Nephron (organoid): ENCODE measurements around the gene MRPL49.
A peak's percentile ranks its signal among the peaks of the same experiment; 100 is the strongest.

Experiments used
- H3K27ac Mint-ChIP-seq, 3 experiments: 2 replicates each; pipeline ENCODE4 v1.8.0; 2020; ENCODE audit warnings: mixed read lengths in 3 of 3, mild to moderate bottlenecking in 2 of 3, moderate library complexity in 1 of 3
- H3K27me3 Mint-ChIP-seq: 2 replicates; pipeline ENCODE4 v1.8.0; 2021; ENCODE audit warnings: low read depth, mild to moderate bottlenecking, moderate library complexity, mixed read lengths
- H3K36me3 Mint-ChIP-seq: 2 replicates; pipeline ENCODE4 v1.8.0; 2020; ENCODE audit warnings: low read depth, mixed read lengths
- H3K4me1 Mint-ChIP-seq: 2 replicates; pipeline ENCODE4 v1.8.0; 2020; ENCODE audit warnings: mixed read lengths
- H3K4me3 Mint-ChIP-seq, 3 experiments: 2 replicates each; pipeline ENCODE4 v1.8.0; 2020; ENCODE audit warnings: mild to moderate bottlenecking in 3 of 3, mixed read lengths in 3 of 3, moderate library complexity in 2 of 3
- H3K9me3 Mint-ChIP-seq: 2 replicates; pipeline ENCODE4 v1.8.0; 2020; ENCODE audit warnings: mixed read lengths
- TF ChIP-seq, protein P1 (sequence below), 3 experiments: fragments of 200-600 bp; sonication (generic); IDR thresholded peaks; one replicate each; pipeline ENCODE4 v1.5.0; 2021; ENCODE audit warnings: antibody characterized with exemption in 3 of 3; ENCODE audit not compliant: unreplicated experiment in 3 of 3

MRPL49 gene

DNA sequence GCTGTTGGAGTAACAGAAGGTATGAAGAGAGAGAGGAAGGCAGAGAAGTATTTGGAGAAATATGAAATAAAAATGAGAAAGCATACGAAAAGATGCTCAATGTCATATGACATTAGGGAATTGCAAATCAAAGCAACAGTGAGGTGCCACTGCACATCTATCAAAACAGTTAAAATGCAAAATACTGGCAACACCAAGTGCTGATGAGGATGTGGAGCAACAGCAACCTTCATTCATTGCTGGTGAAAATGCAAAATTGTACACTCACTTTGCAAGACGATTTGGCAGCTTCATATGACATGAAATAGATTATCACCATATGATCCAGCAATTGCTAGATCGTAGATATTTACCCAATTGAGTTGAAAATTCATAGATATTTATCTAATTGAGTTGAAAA is 38.5 kb downstream of the MRPL49 start:
- H3K27ac Mint-ChIP-seq: no peak overlapping the region
- no peaks in the 10 kb centered on the region for H3K9me3 Mint-ChIP-seq
- no peak overlapping the region for H3K4me3 Mint-ChIP-seq
- no peaks in the 10 kb centered on the region for H3K4me1 Mint-ChIP-seq
- peaks cover 2% of the 10 kb centered on the region for H3K27me3 Mint-ChIP-seq
- H3K36me3 Mint-ChIP-seq: no peaks in the 10 kb centered on the region
- TF ChIP-seq, protein P1, sequence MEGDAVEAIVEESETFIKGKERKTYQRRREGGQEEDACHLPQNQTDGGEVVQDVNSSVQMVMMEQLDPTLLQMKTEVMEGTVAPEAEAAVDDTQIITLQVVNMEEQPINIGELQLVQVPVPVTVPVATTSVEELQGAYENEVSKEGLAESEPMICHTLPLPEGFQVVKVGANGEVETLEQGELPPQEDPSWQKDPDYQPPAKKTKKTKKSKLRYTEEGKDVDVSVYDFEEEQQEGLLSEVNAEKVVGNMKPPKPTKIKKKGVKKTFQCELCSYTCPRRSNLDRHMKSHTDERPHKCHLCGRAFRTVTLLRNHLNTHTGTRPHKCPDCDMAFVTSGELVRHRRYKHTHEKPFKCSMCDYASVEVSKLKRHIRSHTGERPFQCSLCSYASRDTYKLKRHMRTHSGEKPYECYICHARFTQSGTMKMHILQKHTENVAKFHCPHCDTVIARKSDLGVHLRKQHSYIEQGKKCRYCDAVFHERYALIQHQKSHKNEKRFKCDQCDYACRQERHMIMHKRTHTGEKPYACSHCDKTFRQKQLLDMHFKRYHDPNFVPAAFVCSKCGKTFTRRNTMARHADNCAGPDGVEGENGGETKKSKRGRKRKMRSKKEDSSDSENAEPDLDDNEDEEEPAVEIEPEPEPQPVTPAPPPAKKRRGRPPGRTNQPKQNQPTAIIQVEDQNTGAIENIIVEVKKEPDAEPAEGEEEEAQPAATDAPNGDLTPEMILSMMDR (IDR thresholded peaks at IDR 0.05; ENCODE audit: unreplicated experiment in 3 of 3): no peak

DNA sequence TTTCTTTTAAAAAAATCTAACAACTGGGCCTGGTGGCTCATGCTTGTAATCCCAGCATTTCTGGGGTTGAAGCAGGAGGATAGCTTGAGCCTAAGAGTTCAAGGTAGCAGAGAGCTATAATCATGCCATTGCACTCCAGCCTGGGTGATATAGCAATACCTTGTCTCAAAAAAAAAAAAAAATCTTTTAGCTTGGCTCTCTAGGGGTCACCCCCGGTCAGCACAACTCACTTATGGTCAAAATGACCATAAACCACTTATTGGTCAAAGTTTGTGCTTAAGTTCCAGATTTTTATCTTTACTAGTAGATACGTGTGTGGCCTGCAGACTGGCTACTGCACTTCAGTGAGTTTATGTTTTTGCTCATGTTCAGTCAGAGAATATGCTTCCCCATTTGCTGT is 41.6 kb downstream of the MRPL49 start:
- Mint-ChIP-seq H3K27ac (no peak overlapping the region), H3K4me3 (no peak overlapping the region), H3K9me3 (no peaks in the 10 kb centered on the region), H3K36me3 (no peaks in the 10 kb centered on the region), H3K27me3 (peaks cover 3% of the 10 kb centered on the region), H3K4me1 (no peaks in the 10 kb centered on the region)
- TF ChIP-seq, protein P1 (IDR thresholded peaks at IDR 0.05; ENCODE audit: unreplicated experiment in 3 of 3): no peak

DNA sequence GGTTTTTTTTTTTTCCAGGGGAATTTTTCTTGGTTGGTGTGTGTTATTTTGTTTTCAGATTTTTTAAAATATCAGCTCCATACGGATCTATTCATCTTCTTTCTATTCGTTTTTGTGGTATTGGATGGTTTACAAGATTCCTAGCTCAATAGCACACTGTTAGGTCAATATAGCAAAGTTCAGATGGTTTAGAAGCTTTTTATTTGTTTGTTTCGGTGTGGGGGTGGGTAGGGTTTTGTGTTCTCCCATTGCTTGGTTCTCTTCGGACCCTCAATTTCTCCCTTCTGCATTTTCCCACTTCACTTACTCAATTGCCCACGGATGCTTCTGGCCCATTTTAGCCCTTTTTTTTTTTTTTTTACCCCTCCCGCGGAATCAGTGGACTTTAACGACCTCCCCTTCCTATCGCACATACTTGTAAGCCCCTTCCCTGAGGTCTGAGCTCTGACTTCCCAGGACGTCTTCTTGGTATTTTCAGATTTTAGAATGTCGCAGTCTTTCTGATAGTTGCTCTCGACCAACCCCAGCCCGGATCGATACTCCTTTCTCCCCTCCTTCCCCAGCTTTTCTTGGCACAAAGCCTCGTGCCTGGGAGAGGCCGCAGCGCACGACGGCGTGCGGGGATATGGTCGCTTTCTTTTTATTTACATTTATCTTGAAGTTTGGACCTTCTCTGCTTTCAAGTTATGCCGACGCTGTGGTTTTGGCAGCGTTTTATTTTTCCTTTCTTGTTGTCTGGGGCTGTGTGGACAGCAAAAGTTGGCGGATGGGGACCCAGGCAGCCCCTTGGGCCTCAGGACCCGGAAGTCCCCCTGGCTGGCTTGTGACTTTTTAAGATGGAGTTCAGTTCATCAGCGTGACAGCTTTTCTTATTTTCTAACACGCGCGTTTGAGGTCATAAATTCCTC is 43.5 kb downstream of the MRPL49 start:
- no peaks in the 10 kb centered on the region for H3K9me3 Mint-ChIP-seq
- no peaks in the 10 kb centered on the region for H3K36me3 Mint-ChIP-seq
- peaks cover 6% of the 10 kb centered on the region for H3K27me3 Mint-ChIP-seq
- peak overlapping the region in 2 of 3 experiments; percentile 1 to 17 for H3K4me3 Mint-ChIP-seq
- peak overlapping the region in 2 of 3 experiments; percentile 0 to 28 for H3K27ac Mint-ChIP-seq
- TF ChIP-seq, protein P1 (IDR thresholded peaks at IDR 0.05; ENCODE audit: unreplicated experiment in 3 of 3): no peak
- peaks cover 7% of the 10 kb centered on the region for H3K4me1 Mint-ChIP-seq

DNA sequence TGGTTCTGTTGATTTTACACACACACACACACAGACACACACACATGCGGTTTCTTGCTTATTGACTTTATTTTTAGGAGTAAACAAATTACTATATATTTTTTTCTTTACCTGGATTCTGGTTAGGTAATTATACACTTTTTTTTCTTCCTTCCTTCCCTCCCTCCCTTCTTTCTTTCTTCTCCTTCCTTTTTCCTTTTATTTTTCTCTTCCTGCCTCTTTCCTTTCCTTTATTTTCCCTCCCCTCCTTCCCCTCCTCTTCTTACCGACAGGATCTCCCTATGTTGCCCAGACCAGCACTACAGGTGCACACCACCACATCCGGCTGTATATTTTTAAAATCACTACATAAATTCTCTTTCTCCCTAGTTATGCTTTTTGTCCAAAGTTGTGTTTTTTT is 44.8 kb downstream of the MRPL49 start:
- no peak overlapping the region for H3K4me3 Mint-ChIP-seq
- H3K36me3 Mint-ChIP-seq: no peaks in the 10 kb centered on the region
- TF ChIP-seq, protein P1 (IDR thresholded peaks at IDR 0.05; ENCODE audit: unreplicated experiment in 3 of 3): no peak
- no peaks in the 10 kb centered on the region for H3K9me3 Mint-ChIP-seq
- no peak overlapping the region for H3K27ac Mint-ChIP-seq
- H3K4me1 Mint-ChIP-seq: peaks cover 7% of the 10 kb centered on the region
- H3K27me3 Mint-ChIP-seq: peaks cover 6% of the 10 kb centered on the region

DNA sequence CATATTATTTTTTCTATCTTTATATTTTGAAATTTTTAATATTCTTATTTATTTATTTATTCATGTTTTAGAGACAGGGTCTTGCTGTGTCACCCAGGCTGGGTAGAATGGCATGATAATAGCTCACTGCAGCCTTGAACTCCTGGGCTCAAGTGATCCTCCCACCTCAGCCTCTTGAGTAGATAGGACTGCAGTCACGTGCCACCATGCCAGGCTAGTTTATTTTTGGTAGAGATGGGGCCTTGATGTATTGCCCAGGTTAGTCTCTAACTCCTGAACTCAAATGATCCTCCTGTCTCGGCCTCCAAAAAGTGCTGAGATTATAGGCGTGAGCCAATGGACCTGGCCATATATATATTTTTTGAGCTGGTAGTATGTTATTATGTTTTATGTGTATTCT is 45.5 kb downstream of the MRPL49 start:
- Mint-ChIP-seq H3K9me3 (no peaks in the 10 kb centered on the region), H3K27me3 (peaks cover 6% of the 10 kb centered on the region), H3K27ac (no peak overlapping the region), H3K4me1 (peaks cover 7% of the 10 kb centered on the region), H3K36me3 (no peaks in the 10 kb centered on the region), H3K4me3 (no peak overlapping the region)
- TF ChIP-seq, protein P1 (IDR thresholded peaks at IDR 0.05; ENCODE audit: unreplicated experiment in 3 of 3): no peak
